ENCODE measurements around the gene ASRGL1.
A peak's percentile ranks its signal among the peaks of the same experiment; 100 is the strongest.

ASRGL1 gene

GRCh38 chr11:62394825-62395538, 57.7 kb downstream of the ASRGL1 start:
- DNase-seq: peak; percentile 41

GRCh38 chr11:62395885-62396551, 58.8 kb downstream of the ASRGL1 start:
- no peak for DNase-seq

DNA sequence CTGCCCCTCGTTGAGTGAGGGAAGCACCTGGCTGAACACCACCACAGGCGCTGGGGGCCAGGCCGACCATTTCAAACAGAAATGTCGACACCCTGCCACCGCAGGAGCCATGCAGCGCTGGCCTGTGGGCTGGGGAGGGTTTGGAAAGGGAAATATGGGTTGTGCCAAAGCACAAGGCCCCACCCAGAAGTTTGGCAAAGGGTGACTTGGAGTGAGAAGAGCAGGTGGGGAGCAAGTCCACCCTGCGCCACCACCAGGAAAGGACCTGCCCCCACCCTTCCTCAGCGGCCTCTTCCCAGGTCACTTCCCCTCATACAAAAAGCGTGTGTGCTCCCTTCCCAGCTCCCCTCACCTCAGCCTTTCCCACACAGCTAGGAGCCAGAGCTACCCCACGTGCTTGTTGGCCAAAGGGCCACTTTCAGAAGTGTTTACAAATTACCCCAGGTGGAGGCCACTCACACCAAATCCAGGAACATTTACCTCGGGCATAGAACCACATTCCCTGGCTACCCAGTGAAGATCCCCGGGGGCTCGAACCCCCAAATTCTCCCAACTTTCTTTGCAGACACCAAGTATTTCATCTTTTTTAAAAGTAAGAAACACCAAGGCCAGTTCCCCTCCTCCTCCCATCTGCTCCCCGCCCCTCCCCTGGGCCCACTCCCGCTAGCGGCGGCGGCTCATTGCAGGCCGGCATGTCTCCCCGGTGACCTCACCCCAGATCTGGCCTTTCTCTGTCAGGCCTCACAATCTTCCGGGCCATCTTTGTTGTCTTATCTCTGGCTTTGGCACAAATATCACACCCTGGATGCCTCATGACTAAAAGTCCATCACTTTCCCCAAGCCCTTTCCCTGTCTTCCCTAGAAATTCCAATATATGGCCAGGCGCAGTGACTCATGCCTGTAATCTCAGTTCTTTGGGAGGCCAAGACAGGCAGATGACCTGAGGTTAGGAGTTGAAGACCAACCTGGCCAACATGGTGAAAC, 61.1 kb downstream of the ASRGL1 start:
- no peak for DNase-seq

DNA sequence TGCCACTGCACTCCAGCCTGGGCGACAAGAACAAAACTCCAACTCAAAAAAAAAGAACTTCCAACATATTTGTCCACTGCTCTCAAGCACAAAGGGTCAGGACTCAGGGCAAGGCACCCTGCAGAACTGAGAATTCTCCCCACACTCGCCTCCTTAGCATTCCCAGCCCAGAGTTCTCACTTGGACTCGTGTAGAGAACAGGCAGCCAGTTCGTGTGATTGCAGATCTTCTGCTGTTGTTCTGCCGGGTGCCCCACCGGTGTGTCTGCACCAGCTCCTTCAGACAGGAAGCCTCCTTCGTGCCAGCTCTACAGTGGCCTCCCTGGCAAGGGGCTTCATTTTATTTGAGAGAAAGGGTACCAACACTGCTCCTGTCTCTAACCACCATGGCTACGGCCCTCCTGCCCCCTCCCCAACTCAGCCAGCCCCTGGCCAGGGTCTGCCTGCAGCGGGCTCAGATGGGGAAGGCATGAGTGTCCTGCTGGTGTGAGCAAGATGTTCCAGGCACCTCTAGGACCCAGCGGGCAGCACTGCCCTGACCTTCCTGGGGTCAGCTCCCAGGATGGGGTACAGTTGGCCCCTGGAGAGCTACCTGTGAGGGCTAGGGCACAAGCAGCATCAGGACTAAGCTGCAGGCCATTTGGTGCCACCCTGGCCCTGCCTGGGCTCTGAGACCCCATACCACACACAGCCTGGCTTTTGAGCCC, 62.1 kb downstream of the ASRGL1 start:
- DNase-seq: no peak

DNA sequence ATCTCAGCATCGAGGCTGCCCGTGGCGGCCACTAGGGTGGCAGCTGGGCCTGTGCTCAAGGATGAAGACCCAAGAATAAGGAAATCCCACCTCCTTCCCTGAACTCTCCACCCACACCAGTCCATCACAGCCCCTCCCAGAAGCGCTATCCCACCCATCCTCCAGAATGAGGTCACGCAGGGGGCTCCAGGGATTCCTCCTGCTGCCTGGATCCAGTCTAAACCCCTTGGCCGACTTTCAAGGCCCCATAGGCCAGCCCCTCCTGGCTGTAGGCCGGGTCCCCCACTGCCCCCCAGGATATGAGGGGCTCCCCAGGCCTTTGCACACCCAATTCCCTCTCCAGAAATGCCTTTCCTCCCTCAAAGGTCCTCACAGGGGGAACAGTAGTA, 62.6 kb downstream of the ASRGL1 start:
- DNase-seq: no peak

GRCh38 chr11:62400281-62400680, 63.0 kb downstream of the ASRGL1 start:
- no peak for DNase-seq

DNA sequence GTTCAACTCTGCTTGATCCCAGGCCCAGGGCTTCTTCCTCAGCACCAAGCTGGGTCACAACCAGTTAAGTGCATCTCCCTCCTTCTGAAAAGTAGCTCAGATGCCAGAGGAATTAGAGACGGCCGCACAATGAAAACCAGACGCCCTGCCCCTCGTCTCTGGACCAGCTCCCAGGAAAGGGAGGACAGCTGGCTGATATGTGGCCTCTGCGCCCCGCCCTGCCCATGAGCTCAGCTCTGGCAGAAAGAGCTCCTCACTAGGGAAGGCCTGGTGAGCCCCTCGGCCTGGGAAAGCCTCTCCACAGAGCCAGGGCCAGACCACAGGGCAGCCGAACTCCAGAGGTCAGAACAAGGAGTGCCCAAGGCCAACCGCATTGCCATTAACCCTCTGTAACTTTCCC, 63.5 kb downstream of the ASRGL1 start:
- DNase-seq: no peak

DNA sequence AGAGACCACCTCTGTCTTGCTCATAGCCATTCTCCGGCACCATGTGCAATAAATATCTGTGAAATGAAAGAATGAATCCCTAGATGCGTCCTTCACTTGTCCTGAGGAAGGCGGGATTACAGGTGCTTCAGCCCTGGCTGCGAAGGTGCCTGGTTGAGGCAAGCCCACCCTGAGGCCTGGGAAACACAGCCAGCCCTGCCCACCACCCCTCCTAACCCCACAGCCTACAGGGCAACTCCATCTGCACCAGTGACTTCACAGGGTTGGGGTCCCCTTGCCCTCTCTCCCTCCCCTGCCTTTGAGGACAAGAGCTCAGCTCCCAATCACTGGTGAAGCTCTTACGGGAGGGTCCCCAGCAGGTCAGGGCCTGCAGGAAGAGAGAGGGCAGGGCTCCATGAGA, 64.1 kb downstream of the ASRGL1 start:
- DNase-seq: no peak

DNA sequence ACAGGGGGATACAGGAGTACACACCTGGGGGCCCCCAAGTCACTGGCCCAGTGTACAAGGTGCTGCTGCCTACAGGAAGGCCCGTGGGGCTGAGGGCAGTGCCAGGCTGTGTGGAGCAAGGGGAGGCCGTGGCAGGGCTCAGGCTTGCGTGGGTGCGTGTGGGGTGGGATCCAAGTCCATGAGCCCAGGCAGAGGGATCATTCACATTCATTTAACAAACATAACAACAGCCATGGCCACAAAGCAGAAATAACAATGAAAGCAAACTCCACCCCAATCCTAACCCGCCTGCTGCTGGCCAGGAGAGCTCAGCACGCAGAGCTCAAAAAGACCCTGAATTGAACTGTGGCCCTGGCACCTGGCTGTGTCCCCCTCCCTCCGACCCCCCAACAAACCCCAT, 64.6 kb downstream of the ASRGL1 start:
- no peak for DNase-seq

- no peak for DNase-seq
Observed at GRCh38 chr11:62402226-62402959, 65.1 kb downstream of the ASRGL1 start.

- no peak for DNase-seq
Observed at GRCh38 chr11:62402960-62403730, 65.9 kb downstream of the ASRGL1 start.

DNA sequence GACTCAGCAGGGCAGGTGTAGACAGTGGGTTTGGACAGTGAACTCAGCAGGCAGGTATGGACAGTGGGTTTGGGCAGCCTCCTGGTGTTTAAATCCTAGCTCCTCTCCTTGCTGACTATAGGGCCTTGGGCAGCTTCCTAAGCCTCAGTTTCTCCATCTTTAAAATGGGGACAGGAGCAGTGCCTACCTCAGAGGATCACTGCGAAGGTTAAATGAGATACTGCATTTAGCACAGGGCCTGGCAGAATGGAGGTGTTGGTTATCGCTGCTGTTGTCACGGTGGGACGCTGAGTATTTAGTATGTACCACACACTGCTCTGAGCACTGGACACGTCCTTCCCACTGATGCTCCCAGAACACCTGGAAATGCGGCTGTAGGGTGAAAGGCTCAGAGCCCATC, 67.2 kb downstream of the ASRGL1 start:
- no peak for DNase-seq

DNA sequence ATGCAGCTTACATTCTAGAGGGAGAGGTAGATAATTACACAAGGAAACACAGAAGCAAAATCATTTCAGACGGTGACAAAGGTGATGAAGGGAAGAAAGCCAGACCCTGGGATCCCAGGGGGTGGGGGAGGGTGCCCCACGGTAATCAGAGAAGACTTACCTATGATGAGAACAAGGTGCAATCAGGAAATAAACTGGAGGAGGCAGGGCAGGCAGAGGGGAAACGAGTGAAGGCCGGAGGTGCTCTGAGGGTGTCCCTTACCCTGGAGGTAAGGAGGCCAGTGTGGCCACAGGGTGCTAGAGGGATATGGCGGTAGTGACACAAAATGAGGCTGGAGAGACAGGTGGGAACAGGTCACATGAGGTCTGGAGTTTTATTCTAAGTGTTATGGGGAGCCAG, 67.7 kb downstream of the ASRGL1 start:
- DNase-seq: no peak

GRCh38 chr11:62406034-62406433, 68.8 kb downstream of the ASRGL1 start:
- no peak for DNase-seq

- DNase-seq: peak; percentile 18
Observed at GRCh38 chr11:62409831-62410230, 72.6 kb downstream of the ASRGL1 start.

- DNase-seq: no peak
Observed at GRCh38 chr11:62410972-62411371, 73.7 kb downstream of the ASRGL1 start.

DNA sequence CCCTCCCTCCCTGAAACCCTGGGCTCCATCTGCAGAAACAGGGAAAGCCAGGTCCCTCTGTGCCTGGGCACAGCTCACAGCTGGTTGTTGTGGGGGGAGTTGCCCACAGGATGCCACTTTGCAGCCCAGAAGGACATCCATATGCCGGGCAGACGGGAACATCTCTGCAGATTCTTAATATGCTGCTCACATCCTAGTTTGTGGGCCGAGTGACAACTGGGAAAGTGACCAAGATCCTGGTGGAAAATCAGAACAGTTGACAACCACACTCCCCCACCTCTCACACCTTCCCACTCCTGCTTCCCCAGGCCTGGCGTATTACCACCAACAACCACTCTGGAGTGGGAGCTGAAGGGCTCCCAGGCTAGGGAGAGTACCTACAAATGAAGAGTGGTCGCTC, 74.3 kb downstream of the ASRGL1 start:
- no peak for DNase-seq

DNA sequence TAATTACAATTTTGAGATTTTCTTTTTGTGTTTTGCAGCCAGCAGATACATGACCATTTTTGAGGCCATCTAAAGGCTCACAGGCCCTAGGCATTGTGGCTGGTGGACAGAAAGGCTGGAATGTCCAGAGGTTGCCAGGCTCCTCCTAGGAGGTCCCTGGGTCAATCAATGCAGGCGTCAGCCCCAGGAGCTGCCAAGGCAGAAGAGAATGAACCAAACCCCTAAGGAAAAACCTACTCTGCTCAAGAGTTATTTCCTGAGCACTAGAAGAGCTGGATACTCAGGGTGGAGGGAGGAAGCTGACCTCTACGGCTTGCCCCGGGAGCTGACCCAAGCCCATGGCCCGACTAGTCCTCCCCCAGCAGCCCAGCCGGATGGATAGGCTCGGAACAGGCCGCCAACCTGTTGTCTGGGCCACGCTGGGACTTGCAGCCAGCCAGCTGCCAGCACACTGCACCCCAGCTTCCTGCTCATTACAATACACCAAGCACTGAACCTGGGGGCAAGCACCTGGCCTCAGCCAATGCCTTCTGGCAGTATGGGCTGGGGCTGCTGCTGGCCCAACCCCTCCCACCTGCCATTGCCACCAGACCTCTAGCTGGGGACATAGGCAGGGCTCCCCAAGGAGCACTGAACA, 75.9 kb downstream of the ASRGL1 start:
- DNase-seq: no peak

DNA sequence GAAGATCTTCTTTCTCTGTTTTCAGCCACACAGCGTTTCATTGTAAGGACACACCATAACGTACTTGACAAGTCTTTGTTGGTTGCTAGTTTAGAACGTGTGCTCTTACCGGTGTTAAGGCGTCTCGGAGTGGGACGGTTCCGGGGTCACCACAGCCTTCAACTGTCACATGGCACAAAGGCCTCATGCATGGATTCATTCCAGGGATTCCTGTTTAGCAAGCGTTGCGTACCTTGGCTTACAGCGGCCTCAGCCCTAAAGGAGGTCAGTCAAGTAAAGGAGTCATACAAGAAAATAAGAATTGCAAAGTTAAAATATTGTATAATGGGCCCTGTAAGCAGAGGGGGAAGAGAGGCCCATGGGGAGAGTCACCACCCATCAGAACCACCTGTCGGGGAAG, 79.3 kb downstream of the ASRGL1 start:
- no peak for DNase-seq

DNA sequence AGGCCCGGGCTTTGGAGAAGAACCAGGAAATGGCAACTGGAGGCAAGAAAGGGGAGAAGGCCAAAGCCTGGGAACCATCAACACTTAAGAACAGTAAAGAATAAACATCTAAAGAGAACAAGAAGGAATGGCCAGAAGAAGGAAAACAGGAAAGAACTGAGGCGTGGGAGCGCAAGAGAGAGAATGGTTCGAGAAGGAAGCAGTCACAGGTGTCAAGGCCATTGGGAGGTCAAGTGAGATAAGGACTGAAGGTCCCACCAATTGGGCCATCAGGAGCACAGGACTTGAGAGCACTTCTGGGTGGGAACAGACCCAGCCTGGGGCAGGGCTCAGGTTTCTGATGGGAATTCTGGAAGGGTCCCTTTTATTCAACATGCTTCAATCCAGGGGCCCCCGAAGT, 80.9 kb downstream of the ASRGL1 start:
- no peak for DNase-seq

GRCh38 chr11:62418733-62419132, 81.5 kb downstream of the ASRGL1 start, which contains the start of gene SCGB1A1:
Gene SCGB1A1, plus strand, starts transcription at chr11:62419033. Its CDS starts 63 bp downstream, at chr11:62419096.
- DNase-seq: no peak
